ENCODE data around the gene ABCB8. TPM values are rescaled to one million over a fixed set of nuclear protein-coding genes. Genes with fewer than 3 reads are reported as not detected.
A peak's percentile ranks its signal among the peaks of the same experiment; 100 is the strongest.

The ABCB8 gene
- total and polyA plus RNA-seq, 9 of the 15 experiments (the other 6 are each of a cell fraction or from before 2014, with no cell fraction given): 7.6 to 106 (median 36.3) TPM

DNA sequence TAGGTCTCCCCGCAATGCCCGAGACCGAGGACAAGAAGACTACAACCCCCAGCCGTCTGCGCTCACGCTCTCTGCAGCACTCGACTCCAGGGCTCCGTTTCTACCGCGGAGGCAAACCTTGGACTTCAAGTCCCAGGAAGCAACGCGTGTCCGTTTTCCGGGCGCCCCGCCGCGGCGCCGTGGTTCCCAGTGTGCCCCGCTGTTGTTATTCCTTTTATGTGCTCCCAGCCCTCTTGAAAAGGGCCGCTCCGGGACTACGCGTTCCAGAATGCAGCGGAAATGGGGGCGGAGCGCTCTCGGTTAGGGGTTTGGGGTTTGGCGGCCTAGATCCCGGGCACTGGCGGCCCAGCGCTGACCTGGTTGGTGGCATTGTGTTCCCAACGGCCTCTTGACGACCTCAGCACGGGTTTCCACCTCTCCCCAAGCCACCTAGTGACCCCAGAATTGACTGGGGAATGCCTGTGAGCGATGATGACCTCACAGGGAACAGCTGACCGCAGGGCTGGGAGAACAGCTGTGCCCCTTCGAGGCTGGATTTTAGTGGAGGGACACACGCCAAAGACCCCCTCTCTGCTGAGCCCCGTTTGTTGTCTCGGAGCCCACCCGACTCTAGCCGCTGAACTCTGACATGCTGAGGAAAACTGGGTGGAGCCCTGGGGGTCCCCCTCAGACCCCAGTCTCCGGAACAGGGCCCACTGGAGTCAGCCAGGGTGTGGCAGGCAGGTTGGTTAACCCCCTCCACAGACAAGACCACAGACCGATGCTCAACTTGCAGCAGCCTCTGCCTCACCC is 29.9 kb downstream of the ABCB8 start (continued):
- TF ChIP-seq, protein P1, sequence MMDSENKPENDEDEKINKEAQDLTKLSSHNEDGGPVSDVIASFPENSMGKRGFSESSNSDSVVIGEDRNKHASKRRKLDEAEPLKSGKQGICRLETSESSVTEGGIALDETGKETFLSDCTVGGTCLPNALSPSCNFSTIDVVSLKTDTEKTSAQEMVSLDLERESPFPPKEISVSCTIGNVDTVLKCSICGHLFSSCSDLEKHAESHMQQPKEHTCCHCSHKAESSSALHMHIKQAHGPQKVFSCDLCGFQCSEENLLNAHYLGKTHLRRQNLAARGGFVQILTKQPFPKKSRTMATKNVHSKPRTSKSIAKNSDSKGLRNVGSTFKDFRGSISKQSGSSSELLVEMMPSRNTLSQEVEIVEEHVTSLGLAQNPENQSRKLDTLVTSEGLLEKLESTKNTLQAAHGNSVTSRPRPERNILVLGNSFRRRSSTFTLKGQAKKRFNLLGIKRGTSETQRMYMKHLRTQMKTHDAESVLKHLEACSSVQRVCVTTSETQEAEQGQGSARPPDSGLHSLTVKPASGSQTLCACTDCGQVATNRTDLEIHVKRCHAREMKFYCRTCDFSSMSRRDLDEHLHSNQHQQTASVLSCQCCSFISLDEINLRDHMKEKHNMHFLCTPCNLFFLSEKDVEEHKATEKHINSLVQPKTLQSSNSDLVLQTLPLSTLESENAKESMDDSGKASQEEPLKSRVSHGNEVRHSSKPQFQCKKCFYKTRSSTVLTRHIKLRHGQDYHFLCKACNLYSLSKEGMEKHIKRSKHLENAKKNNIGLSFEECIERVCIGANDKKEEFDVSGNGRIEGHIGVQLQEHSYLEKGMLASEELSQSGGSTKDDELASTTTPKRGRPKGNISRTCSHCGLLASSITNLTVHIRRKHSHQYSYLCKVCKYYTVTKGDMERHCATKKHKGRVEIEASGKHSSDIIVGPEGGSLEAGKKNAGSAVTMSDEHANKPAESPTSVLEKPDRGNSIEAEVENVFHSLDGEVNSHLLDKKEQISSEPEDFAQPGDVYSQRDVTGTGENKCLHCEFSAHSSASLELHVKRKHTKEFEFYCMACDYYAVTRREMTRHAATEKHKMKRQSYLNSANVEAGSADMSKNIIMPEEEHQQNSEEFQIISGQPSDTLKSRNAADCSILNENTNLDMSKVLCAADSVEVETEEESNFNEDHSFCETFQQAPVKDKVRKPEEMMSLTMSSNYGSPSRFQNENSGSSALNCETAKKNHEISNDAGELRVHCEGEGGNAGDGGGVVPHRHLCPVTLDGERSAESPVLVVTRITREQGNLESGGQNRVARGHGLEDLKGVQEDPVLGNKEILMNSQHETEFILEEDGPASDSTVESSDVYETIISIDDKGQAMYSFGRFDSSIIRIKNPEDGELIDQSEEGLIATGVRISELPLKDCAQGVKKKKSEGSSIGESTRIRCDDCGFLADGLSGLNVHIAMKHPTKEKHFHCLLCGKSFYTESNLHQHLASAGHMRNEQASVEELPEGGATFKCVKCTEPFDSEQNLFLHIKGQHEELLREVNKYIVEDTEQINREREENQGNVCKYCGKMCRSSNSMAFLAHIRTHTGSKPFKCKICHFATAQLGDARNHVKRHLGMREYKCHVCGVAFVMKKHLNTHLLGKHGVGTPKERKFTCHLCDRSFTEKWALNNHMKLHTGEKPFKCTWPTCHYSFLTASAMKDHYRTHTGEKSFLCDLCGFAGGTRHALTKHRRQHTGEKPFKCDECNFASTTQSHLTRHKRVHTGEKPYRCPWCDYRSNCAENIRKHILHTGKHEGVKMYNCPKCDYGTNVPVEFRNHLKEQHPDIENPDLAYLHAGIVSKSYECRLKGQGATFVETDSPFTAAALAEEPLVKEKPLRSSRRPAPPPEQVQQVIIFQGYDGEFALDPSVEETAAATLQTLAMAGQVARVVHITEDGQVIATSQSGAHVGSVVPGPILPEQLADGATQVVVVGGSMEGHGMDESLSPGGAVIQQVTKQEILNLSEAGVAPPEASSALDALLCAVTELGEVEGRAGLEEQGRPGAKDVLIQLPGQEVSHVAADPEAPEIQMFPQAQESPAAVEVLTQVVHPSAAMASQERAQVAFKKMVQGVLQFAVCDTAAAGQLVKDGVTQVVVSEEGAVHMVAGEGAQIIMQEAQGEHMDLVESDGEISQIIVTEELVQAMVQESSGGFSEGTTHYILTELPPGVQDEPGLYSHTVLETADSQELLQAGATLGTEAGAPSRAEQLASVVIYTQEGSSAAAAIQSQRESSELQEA (IDR thresholded peaks at IDR 0.05; ENCODE audit: low read depth): no peak
- TF ChIP-seq, protein P2, sequence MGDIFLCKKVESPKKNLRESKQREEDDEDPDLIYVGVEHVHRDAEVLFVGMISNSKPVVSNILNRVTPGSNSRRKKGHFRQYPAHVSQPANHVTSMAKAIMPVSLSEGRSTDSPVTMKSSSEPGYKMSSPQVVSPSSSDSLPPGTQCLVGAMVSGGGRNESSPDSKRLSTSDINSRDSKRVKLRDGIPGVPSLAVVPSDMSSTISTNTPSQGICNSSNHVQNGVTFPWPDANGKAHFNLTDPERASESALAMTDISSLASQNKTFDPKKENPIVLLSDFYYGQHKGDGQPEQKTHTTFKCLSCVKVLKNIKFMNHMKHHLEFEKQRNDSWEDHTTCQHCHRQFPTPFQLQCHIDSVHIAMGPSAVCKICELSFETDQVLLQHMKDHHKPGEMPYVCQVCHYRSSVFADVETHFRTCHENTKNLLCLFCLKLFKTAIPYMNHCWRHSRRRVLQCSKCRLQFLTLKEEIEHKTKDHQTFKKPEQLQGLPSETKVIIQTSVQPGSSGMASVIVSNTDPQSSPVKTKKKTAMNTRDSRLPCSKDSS (IDR thresholded peaks at IDR 0.05; ENCODE audit: low read depth, partially characterized antibody): no peak
- TF ChIP-seq SAFB (IDR thresholded peaks at IDR 0.05; ENCODE audit: borderline replicate concordance, low read depth, low read length) (no peak), FOXA1 (IDR thresholded peaks at IDR 0.05; ENCODE audit: borderline replicate concordance) (no peak), CXXC5 (CRISPR knock-in tag; IDR thresholded peaks at IDR 0.05) (peak; percentile 95), RAD21 (CRISPR knock-in tag; conservative IDR thresholded peaks at IDR 0.05 in 1 of 2, IDR thresholded peaks at IDR 0.05 in 1 of 2) (0 out of 4 replicates have a peak, but pooled peaks of 1 of the 2 experiments have one; percentile 7), TARDBP (IDR thresholded peaks at IDR 0.05) (peak; percentile 83), ESRRB (CRISPR knock-in tag; IDR thresholded peaks at IDR 0.05; ENCODE audit: borderline replicate concordance) (no peak), NFIC (IDR thresholded peaks at IDR 0.05) (peak; percentile 24; the same call in 1 of the 2 replicates), ZNF384 (IDR thresholded peaks at IDR 0.05; ENCODE audit: low read depth, low read length) (no peak)
- TF ChIP-seq, protein P3, sequence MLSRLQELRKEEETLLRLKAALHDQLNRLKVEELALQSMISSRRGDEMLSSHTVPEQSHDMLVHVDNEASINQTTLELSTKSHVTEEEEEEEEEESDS (CRISPR knock-in tag; IDR thresholded peaks at IDR 0.05): no peak
- TF ChIP-seq, protein P4, sequence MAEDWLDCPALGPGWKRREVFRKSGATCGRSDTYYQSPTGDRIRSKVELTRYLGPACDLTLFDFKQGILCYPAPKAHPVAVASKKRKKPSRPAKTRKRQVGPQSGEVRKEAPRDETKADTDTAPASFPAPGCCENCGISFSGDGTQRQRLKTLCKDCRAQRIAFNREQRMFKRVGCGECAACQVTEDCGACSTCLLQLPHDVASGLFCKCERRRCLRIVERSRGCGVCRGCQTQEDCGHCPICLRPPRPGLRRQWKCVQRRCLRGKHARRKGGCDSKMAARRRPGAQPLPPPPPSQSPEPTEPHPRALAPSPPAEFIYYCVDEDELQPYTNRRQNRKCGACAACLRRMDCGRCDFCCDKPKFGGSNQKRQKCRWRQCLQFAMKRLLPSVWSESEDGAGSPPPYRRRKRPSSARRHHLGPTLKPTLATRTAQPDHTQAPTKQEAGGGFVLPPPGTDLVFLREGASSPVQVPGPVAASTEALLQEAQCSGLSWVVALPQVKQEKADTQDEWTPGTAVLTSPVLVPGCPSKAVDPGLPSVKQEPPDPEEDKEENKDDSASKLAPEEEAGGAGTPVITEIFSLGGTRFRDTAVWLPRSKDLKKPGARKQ (CRISPR knock-in tag; IDR thresholded peaks at IDR 0.05): no peak
- TF ChIP-seq, protein P5, sequence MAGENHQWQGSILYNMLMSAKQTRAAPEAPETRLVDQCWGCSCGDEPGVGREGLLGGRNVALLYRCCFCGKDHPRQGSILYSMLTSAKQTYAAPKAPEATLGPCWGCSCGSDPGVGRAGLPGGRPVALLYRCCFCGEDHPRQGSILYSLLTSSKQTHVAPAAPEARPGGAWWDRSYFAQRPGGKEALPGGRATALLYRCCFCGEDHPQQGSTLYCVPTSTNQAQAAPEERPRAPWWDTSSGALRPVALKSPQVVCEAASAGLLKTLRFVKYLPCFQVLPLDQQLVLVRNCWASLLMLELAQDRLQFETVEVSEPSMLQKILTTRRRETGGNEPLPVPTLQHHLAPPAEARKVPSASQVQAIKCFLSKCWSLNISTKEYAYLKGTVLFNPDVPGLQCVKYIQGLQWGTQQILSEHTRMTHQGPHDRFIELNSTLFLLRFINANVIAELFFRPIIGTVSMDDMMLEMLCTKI (IDR thresholded peaks at IDR 0.05; ENCODE audit: partially characterized antibody): no peak

All from K562 (cell line).